Endodermal cell (in vitro differentiated cells): ENCODE data around the gene DHRS12. TPM values are rescaled to one million over a fixed set of nuclear protein-coding genes. Genes with fewer than 3 reads are reported as not detected.

Experiments used
- DNase-seq: peaks from one replicate; pipeline ENCODE4 v3.0.0-alpha.2; 2017
- H3K27ac ChIP-seq: 2 replicates; pipeline ENCODE4 v1.5.1; 2013; ENCODE audit warnings: mild to moderate bottlenecking, low read depth, low read length, moderate library complexity
- H3K27me3 ChIP-seq: 2 replicates; pipeline ENCODE4 v1.6.1; 2013; ENCODE audit warnings: mild to moderate bottlenecking, low read length, moderate library complexity; ENCODE audit not compliant: insufficient read depth, control insufficient read depth, poor library complexity, severe bottlenecking
- H3K36me3 ChIP-seq: 2 replicates; pipeline ENCODE4 v1.7.0; 2013; ENCODE audit warnings: mild to moderate bottlenecking, low read length, moderate library complexity; ENCODE audit not compliant: control insufficient read depth, insufficient read depth
- H3K4me1 ChIP-seq: one replicate; pipeline ENCODE4 v1.7.0; 2013; ENCODE audit warnings: low read length; ENCODE audit not compliant: control insufficient read depth, insufficient read depth
- H3K4me3 ChIP-seq: 2 replicates; pipeline ENCODE4 v1.5.1; 2013; ENCODE audit warnings: mild to moderate bottlenecking, low read length, moderate library complexity
- H3K9ac ChIP-seq: 2 replicates; pipeline ENCODE4 v1.6.1; 2013; ENCODE audit warnings: mild to moderate bottlenecking, low read length, moderate library complexity; ENCODE audit not compliant: poor library complexity, severe bottlenecking; ENCODE audit errors: extremely low read depth
- H3K9me3 ChIP-seq: 2 replicates; pipeline ENCODE4 v1.6.1; 2013; ENCODE audit warnings: mild to moderate bottlenecking, low read length, moderate library complexity; ENCODE audit not compliant: control insufficient read depth
- H3K27ac Mint-ChIP-seq: 2 replicates; pipeline ENCODE4 v1.8.0; 2020; ENCODE audit warnings: mixed read lengths
- H3K27me3 Mint-ChIP-seq: 2 replicates; pipeline ENCODE4 v1.8.0; 2021; ENCODE audit warnings: mild to moderate bottlenecking, mixed read lengths; ENCODE audit not compliant: insufficient read depth
- H3K36me3 Mint-ChIP-seq: 2 replicates; pipeline ENCODE4 v1.8.0; 2020; ENCODE audit warnings: low read depth, mixed read lengths
- H3K4me1 Mint-ChIP-seq: 2 replicates; pipeline ENCODE4 v1.8.0; 2020; ENCODE audit warnings: mixed read lengths
- H3K4me3 Mint-ChIP-seq: 2 replicates; pipeline ENCODE4 v1.8.0; 2020; ENCODE audit warnings: mild to moderate bottlenecking, moderate library complexity, mixed read lengths
- H3K9me3 Mint-ChIP-seq: 2 replicates; pipeline ENCODE4 v1.8.0; 2020; ENCODE audit warnings: mild to moderate bottlenecking, mixed read lengths
- WGBS, 2 experiments: methylation state at CpG; one replicate each; pipeline versions ENCODE4 v1.1.5 to v1.1.7; 2013; ENCODE audit warnings: missing lambda C conversion rate in 2 of 2, mixed read lengths in 1 of 2; ENCODE audit not compliant: insufficient coverage in 1 of 2, insufficient read length in 1 of 2; 5-methylcytosine and 5-hydroxymethylcytosine counted together
- total RNA-seq, 2 donors: library from RNA; stranded (reverse); fragmentation: NEBNext Ultra II Directional in 1 of 2; extraction: Animal tissue kit (Norgen Biotek cat#: 25700) in 1 of 2; gene quantifications; 2 replicates in 1 of 2; 3 replicates in 1 of 2; pipeline ENCODE4 v1.2.1, GENCODE V29; 2021
- TF ChIP-seq, protein P1 (sequence below): fragments of 200-600 bp; sonication (generic); conservative IDR thresholded peaks from 2 replicates; pipeline ENCODE4 v1.5.0; 2021; ENCODE audit warnings: antibody characterized with exemption, mild to moderate bottlenecking

DHRS12 gene
- total RNA-seq, 2 donors from 2014 or later = 13.8 to 19.8 TPM

DNA sequence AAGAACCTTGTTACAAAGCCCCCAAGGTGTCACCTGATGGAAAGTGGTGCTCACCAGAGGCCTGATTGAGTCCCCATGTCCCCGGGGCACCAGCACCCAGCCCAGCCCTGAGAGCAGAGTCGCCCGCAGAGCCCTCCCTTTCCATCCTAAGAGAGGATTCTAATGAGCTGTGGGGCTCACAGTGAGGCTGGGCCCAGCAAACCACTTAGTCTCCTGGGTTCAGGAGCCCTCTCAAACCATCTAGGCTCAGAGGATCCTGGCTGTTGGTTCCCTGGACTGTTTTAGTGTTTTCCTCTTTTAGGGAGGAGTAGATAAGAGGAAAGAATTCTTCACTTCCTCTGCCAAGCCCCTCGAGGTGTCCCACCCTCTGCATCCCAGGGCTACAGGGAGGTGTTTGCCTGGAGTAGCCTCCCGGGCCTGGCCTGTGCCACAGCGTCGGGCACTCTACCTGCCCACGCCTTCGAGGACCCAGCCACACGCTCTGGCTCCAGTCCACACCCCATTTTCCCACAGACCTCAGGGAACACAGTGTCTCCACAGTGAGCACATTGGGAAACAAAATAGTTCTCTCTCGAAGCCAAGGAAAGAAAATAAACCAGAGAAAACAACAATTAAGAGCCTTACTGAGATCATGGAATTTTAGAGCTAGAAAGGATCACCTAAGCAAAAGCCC is 34.4 kb downstream of the DHRS12 start:
- Histone ChIP-seq H3K9ac (no peak overlapping the region), H3K4me3 (no peak overlapping the region), H3K9me3 (no peaks in the 10 kb centered on the region), H3K4me1 (no peaks in the 10 kb centered on the region), H3K36me3 (peaks cover 5% of the 10 kb centered on the region), H3K27me3 (no peaks in the 10 kb centered on the region), H3K27ac (no peak overlapping the region)
- DNase-seq = peak; percentile 39
- peaks cover 13% of the 10 kb centered on the region for H3K36me3 Mint-ChIP-seq
- 90 to 92% methylated on average over 2 to 11 of the region's 11 CpGs for WGBS, 2 experiments
- H3K27ac Mint-ChIP-seq = peak overlapping the region; percentile 68
- H3K27me3 Mint-ChIP-seq = no peaks in the 10 kb centered on the region
- no peak overlapping the region for H3K4me3 Mint-ChIP-seq
- TF ChIP-seq, protein P1, sequence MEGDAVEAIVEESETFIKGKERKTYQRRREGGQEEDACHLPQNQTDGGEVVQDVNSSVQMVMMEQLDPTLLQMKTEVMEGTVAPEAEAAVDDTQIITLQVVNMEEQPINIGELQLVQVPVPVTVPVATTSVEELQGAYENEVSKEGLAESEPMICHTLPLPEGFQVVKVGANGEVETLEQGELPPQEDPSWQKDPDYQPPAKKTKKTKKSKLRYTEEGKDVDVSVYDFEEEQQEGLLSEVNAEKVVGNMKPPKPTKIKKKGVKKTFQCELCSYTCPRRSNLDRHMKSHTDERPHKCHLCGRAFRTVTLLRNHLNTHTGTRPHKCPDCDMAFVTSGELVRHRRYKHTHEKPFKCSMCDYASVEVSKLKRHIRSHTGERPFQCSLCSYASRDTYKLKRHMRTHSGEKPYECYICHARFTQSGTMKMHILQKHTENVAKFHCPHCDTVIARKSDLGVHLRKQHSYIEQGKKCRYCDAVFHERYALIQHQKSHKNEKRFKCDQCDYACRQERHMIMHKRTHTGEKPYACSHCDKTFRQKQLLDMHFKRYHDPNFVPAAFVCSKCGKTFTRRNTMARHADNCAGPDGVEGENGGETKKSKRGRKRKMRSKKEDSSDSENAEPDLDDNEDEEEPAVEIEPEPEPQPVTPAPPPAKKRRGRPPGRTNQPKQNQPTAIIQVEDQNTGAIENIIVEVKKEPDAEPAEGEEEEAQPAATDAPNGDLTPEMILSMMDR = no peak
- H3K4me1 Mint-ChIP-seq = peaks cover 3% of the 10 kb centered on the region
- no peaks in the 10 kb centered on the region for H3K9me3 Mint-ChIP-seq

DNA sequence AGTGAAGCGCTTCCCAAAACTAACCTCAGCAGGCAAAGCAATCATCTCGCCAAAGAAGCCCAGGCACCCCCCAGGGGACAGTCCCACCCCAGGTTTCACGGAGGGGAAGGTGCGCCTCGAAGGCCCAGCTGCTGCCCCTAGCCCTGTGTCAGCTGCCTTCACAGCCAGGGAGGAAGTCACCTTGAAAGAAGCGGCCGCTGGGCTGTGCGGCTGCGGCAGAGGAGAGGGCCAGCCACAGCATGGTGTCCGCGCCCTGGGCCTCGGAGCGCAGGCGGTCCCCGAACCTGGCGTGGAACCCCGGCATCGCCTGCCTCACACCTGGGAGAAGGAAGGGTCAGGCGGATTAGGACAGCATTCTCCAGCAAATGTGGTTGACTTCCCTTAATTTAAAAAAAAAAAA is 35.0 kb downstream of the DHRS12 start:
- Histone ChIP-seq H3K9ac (no peak overlapping the region), H3K4me1 (no peaks in the 10 kb centered on the region), H3K9me3 (no peaks in the 10 kb centered on the region), H3K27me3 (no peaks in the 10 kb centered on the region), H3K36me3 (peaks cover 5% of the 10 kb centered on the region), H3K4me3 (no peak overlapping the region), H3K27ac (no peak overlapping the region)
- H3K27ac Mint-ChIP-seq = no peak overlapping the region
- no peaks in the 10 kb centered on the region for H3K27me3 Mint-ChIP-seq
- TF ChIP-seq, protein P1 = no peak
- no peak for DNase-seq
- 92 to 95% methylated on average over 13 to 19 of the region's 19 CpGs for WGBS, 2 experiments
- no peaks in the 10 kb centered on the region for H3K9me3 Mint-ChIP-seq
- H3K4me3 Mint-ChIP-seq = no peak overlapping the region
- H3K36me3 Mint-ChIP-seq = peaks cover 13% of the 10 kb centered on the region
- H3K4me1 Mint-ChIP-seq = peaks cover 3% of the 10 kb centered on the region

DNA sequence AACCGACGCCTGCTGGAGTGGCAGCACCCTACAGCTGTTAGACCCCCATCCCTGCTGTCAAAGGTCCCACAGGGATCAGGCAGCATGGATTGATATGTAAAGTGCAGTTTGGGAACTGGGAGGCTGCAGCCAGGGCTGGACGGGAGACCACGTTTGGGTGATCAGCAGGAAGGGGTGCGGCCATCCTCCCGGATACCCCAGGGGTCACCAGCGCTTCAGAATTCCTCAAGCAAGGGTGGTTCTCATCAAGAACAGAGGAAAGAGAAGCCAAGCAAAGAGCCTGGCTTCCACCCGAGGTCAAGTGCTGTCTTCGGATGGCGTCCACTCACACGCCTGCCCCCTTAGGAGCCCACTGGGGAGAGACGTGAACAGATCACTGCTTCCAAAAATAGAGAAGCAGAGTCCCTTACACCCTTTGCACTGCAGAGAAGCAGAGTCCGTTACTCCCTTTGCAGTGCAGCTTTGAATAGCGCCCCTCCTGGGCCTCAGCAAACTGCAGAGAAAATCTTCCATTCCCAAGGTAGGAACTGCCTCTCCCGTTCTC is 35.5 kb downstream of the DHRS12 start:
- H3K4me1 Mint-ChIP-seq = peaks cover 3% of the 10 kb centered on the region
- H3K9me3 Mint-ChIP-seq = no peaks in the 10 kb centered on the region
- no peak overlapping the region for H3K27ac Mint-ChIP-seq
- peaks cover 13% of the 10 kb centered on the region for H3K36me3 Mint-ChIP-seq
- no peak overlapping the region for H3K4me3 ChIP-seq
- TF ChIP-seq, protein P1 = peak; percentile 82
- no peaks in the 10 kb centered on the region for H3K4me1 ChIP-seq
- H3K36me3 ChIP-seq = peaks cover 5% of the 10 kb centered on the region
- no peak overlapping the region for H3K9ac ChIP-seq
- no peak overlapping the region for H3K4me3 Mint-ChIP-seq
- no peak overlapping the region for H3K27ac ChIP-seq
- no peaks in the 10 kb centered on the region for H3K27me3 Mint-ChIP-seq
- H3K27me3 ChIP-seq = no peaks in the 10 kb centered on the region
- WGBS, 2 experiments = 82 to 84% methylated on average over 13 to 15 of the region's 15 CpGs
- no peaks in the 10 kb centered on the region for H3K9me3 ChIP-seq
- DNase-seq = peak; percentile 89
